GM06990 (cell line): ENCODE results near the gene USF1.
"Not testable (repeated sequence)": the region's sequence is repeated elsewhere in the genome, so short reads cannot be mapped to it uniquely, and the experiment has no call there.

Source experiments
- DNase-seq: peaks from one replicate; pipeline ENCODE4 v3.0.0-alpha.2; 2011; ENCODE audit not compliant: insufficient read length; ENCODE audit errors: extremely low read depth
- H3K27me3 ChIP-seq: replicated peaks from 2 replicates; pipeline ENCODE4 v1.6.0; 2011; ENCODE audit warnings: low read length; ENCODE audit not compliant: control insufficient read depth, insufficient read depth
- H3K36me3 ChIP-seq: 2 replicates; pipeline ENCODE4 v1.5.1; 2011; ENCODE audit warnings: low read length; ENCODE audit not compliant: control insufficient read depth, insufficient read depth
- H3K4me3 ChIP-seq: replicated peaks from 2 replicates; pipeline ENCODE4 v1.5.1; 2011; ENCODE audit warnings: low read depth, mild to moderate bottlenecking, control low read depth, low read length
- TF ChIP-seq, protein P1 (sequence below): IDR thresholded peaks from 2 replicates; pipeline ENCODE4 v1.5.1; 2011; ENCODE audit warnings: low read length, control low read depth, mild to moderate bottlenecking, inconsistent platforms; ENCODE audit not compliant: insufficient read depth, poor library complexity, severe bottlenecking

USF1 gene

GRCh38 chr1:161021165-161021969 is 24.4 kb downstream of the USF1 start:
- DNase-seq = peak; percentile 93
- no peaks in the 10 kb centered on the region for H3K36me3 ChIP-seq
- H3K27me3 ChIP-seq = no peaks in the 10 kb centered on the region
- TF ChIP-seq, protein P1, sequence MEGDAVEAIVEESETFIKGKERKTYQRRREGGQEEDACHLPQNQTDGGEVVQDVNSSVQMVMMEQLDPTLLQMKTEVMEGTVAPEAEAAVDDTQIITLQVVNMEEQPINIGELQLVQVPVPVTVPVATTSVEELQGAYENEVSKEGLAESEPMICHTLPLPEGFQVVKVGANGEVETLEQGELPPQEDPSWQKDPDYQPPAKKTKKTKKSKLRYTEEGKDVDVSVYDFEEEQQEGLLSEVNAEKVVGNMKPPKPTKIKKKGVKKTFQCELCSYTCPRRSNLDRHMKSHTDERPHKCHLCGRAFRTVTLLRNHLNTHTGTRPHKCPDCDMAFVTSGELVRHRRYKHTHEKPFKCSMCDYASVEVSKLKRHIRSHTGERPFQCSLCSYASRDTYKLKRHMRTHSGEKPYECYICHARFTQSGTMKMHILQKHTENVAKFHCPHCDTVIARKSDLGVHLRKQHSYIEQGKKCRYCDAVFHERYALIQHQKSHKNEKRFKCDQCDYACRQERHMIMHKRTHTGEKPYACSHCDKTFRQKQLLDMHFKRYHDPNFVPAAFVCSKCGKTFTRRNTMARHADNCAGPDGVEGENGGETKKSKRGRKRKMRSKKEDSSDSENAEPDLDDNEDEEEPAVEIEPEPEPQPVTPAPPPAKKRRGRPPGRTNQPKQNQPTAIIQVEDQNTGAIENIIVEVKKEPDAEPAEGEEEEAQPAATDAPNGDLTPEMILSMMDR = no peak
- H3K4me3 ChIP-seq = peak overlapping the region; percentile 86

DNA sequence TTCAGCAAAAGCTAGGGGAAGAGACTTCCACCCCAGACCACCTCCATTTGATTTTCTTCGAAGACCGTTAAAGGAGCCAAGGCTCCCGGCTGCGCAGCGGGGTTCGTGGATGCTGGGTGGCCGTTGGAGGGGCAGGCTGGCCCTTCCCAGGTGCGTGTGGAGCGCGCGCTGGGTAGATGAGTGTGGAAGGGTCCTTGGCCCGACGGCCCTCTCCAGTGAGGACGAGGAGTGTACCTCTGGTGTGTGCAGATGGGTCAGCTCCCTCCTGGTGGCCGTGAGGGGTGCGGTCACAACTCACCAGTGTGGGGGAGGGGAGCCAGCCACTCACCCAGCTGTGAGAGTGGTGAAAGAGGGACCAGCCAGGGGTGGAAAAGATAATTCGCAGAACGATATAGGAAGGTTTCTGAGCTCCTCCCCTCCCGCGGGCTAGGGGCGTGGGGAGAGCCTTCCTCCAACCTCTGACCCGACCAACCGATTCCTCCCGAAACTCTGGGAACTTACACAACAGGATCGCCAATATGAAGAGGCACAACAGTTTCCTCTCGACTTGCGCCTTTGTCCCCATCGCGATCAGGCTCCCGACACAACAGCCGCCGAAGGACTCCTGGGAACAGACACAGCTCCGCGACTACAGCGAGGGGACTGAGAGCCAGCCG is 25.1 kb downstream of the USF1 start, which contains the start of gene F11R:
Gene F11R (minus strand): TSS at position 644 of the 656 bp plus-strand sequence. CDS start 79 bp downstream, at position 565.
- DNase-seq = no peak
- H3K27me3 ChIP-seq = no peaks in the 10 kb centered on the region
- no peaks in the 10 kb centered on the region for H3K36me3 ChIP-seq
- H3K4me3 ChIP-seq = peak within 1 kb of the TSS; percentile 86
- TF ChIP-seq, protein P1 = no peak

- H3K36me3 ChIP-seq = no peaks in the 10 kb centered on the region
- TF ChIP-seq, protein P1 = no peak
- H3K4me3 ChIP-seq = peak overlapping the region; percentile 86
- DNase-seq = no peak
- no peaks in the 10 kb centered on the region for H3K27me3 ChIP-seq
Observed at GRCh38 chr1:161019751-161020495, 25.9 kb downstream of the USF1 start.

DNA sequence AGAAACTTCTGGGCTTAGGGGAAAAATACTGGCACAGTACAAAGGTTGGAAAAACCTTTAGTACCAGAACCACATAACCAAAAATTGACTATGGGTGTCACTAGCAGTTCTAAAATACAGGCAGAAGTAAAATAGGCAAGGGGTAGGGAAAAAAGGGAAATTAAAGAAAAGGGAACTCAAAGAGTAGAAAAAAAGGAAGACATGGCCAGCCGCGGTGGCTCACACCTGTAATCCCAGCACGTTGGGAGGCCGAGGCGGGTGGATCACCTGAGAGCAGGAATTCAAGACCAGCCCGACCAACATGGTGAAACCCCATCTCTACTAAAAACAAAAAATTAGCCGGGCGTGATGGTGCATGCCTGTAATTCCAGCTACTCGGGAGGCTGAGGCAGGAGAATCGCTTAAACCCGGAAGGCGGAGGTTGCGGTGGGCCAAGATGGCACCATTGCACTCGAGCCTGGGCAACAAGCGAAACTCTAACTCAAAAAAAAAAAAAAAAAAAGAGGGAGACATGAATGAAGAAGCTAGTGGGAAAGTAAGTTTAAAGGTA is 26.6 kb downstream of the USF1 start:
- not testable (repeated sequence) for H3K36me3 ChIP-seq, DNase-seq, H3K27me3 ChIP-seq
- H3K4me3 ChIP-seq = peak overlapping the region; percentile 86

DNA sequence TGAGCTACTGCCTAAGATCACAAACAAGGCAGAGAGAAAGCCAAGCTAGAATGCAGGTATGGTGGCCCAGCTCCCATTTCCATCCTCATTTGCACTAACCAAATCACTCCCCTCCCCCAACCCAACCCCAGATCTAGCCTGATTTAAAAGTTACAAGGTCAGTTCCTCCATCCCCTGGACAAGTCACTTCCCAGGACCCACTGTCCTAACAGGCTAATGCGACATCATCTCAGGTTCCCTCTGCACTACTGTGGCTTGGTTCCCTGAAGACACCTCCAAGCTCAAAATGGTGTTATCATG is 27.2 kb downstream of the USF1 start:
- no peaks in the 10 kb centered on the region for H3K27me3 ChIP-seq
- no peak for DNase-seq
- H3K4me3 ChIP-seq = no peak overlapping the region
- TF ChIP-seq, protein P1 = no peak
- H3K36me3 ChIP-seq = no peaks in the 10 kb centered on the region
